Measurements from ENCODE around the gene BEND7. TPM values are rescaled to one million over a fixed set of nuclear protein-coding genes. Genes with fewer than 3 reads are reported as not detected.

BEND7 gene
- total and polyA plus RNA-seq, 2 of the 13 experiments (the other 11 are each of a cell fraction or from before 2014, with no cell fraction given) = 14.1 to 17.1 TPM

DNA sequence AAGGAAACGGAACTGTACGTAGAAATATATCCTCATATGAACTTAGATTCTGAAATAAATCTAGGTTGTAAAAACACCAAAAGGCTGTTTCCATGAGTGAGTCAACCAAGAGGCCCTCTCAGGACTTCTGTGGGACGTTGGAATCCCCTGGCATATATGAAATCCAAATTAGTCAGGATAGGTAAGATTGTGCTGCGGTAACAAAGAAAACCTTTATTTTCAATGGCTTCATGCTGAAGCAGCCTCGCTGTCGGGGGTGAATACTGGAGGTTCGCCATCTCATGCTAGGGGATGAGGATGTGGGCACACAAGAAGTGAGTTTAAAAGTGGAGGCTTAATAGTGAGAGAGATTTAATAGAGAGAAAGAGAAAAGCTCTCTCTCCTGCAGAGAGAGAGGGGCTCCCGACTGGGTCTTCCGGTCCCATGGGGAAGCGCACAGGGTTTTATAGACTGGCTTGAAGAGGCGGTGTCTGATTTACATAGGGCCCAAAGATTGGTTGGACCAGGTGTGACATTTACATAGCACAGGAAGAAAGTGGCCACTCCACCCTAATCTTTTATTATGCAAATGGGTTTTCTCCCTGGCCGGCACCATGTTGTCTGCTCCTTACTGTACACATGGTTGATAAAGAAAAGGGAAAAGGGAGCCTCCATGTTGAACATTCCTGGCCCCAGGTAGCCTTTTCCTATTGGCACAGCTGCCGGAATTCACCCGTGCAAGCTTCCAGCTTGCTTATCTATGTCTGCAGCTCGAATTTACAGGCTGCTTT is 128.4 kb downstream of the BEND7 start:
- Histone ChIP-seq H2AFZ (ENCODE audit: low read length) (no peak overlapping the region), H3K9me3 (ENCODE audit: low read length) (no peaks in the 10 kb centered on the region), H3K79me2 (ENCODE audit: insufficient read depth, low read length) (no peaks in the 10 kb centered on the region), H4K20me1 (ENCODE audit: insufficient read depth, low read length) (no peaks in the 10 kb centered on the region), H3K4me1 (ENCODE audit: insufficient read depth, low read length) (peaks cover 10% of the 10 kb centered on the region), H3K27me3 (ENCODE audit: control insufficient read depth in 1 of 2, insufficient read depth in 2 of 2, low read length in 2 of 2) (no peaks in the 10 kb centered on the region; a peak in 1 of 5 replicates), H3K27ac (ENCODE audit: extremely low read length, insufficient read depth, low read length) (no peak overlapping the region), H3K4me2 (ENCODE audit: low read depth, low read length) (no peak overlapping the region), H3K4me3 (replicated peaks in 1 of 3; ENCODE audit: insufficient read depth in 1 of 3, low read depth in 2 of 3, low read length in 3 of 3) (no peak overlapping the region), H3K9ac (ENCODE audit: insufficient read depth, low read depth, low read length) (no peak overlapping the region), H3K36me3 (replicated peaks in 1 of 2; ENCODE audit: control insufficient read depth in 1 of 2, insufficient read depth in 2 of 2, low read length in 2 of 2) (no peaks in the 10 kb centered on the region)
- intact Hi-C loops (cut with micrococcal nuclease; ENCODE audit: unreplicated experiment) (no loop called here), in situ Hi-C loops (cut with HindIII; ENCODE audit: extremely low pct_ligation_motif_present, low pct_unique_long_range_greater_than_20kb) (no loop called here)
- BruUV-seq (replicated peaks) = no TSS peak
- peak; percentile 96 for TF ChIP-seq ZNF12 (CRISPR knock-in tag; IDR thresholded peaks at IDR 0.05)
- TF ChIP-seq ATF7 (IDR thresholded peaks at IDR 0.05) = no peak
- no peak for TF ChIP-seq ATF7 (CRISPR knock-in tag; IDR thresholded peaks at IDR 0.05)
- FAIRE-seq (no peak), DNase-seq (ENCODE audit: low spot score) (no peak), ATAC-seq (no peak)
- POLR2A ChIA-PET = no interaction called here
- whole genome bisulfite sequencing (ENCODE audit: low lambda C conversion rate) = 51% methylated on average over 15 of the region's 15 CpGs
- CTCF ChIA-PET (ENCODE audit: low intra/inter-chr PET ratio, low total read pairs) = no interaction called here

DNA sequence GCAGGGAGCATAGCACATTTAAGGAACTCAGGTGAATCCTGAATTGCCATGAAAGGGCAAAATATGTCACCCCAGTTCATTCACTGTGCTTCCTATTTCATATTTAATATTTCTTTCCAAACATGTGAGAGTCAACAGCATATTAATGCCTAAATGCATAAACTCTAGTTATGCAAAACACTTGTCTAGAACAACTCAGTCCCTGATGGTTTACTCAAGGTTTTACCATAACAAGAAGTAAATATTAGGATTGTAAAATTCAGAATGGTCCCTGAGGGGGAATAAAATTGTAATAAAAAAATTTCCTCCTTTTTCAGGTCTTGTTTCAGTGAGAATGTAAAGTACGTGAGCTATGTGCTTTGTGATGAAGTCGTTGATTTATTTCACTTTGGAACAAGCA is 129.1 kb downstream of the BEND7 start:
- Histone ChIP-seq H2AFZ (ENCODE audit: low read length) (no peak overlapping the region), H3K9me3 (ENCODE audit: low read length) (no peaks in the 10 kb centered on the region), H3K4me3 (replicated peaks in 1 of 3; ENCODE audit: insufficient read depth in 1 of 3, low read depth in 2 of 3, low read length in 3 of 3) (no peak overlapping the region), H3K36me3 (replicated peaks in 1 of 2; ENCODE audit: control insufficient read depth in 1 of 2, insufficient read depth in 2 of 2, low read length in 2 of 2) (no peaks in the 10 kb centered on the region), H3K9ac (ENCODE audit: insufficient read depth, low read depth, low read length) (no peak overlapping the region), H4K20me1 (ENCODE audit: insufficient read depth, low read length) (no peaks in the 10 kb centered on the region), H3K4me2 (ENCODE audit: low read depth, low read length) (no peak overlapping the region), H3K79me2 (ENCODE audit: insufficient read depth, low read length) (no peaks in the 10 kb centered on the region), H3K27me3 (ENCODE audit: control insufficient read depth in 1 of 2, insufficient read depth in 2 of 2, low read length in 2 of 2) (no peaks in the 10 kb centered on the region; a peak in 1 of 5 replicates), H3K4me1 (ENCODE audit: insufficient read depth, low read length) (peaks cover 10% of the 10 kb centered on the region), H3K27ac (ENCODE audit: extremely low read length, insufficient read depth, low read length) (no peak overlapping the region)
- ATAC-seq (no peak), DNase-seq (ENCODE audit: low spot score) (no peak), FAIRE-seq (no peak)
- ChIA-PET POLR2A (no interaction called here), CTCF (ENCODE audit: low intra/inter-chr PET ratio, low total read pairs) (interaction anchor here (1.5 kb wide), 1 partner anchor 28 kb away, joined by 7 read pairs; no protein-coding TSS in a partner anchor)
- WGBS (ENCODE audit: low lambda C conversion rate) = 27% methylated on average over 2 of the region's 2 CpGs
- intact Hi-C loops (cut with micrococcal nuclease; ENCODE audit: unreplicated experiment) (no loop called here), in situ Hi-C loops (cut with HindIII; ENCODE audit: extremely low pct_ligation_motif_present, low pct_unique_long_range_greater_than_20kb) (no loop called here)
- no peak for TF ChIP-seq MIER2 (CRISPR knock-in tag; IDR thresholded peaks at IDR 0.05)
- no peak for TF ChIP-seq ZNF674 (CRISPR knock-in tag; IDR thresholded peaks at IDR 0.05; ENCODE audit: low read depth)
- TF ChIP-seq MBD4 (IDR thresholded peaks at IDR 0.05; ENCODE audit: borderline replicate concordance, low read length) = no peak
- no peak for TF ChIP-seq CAMTA2 (CRISPR knock-in tag; IDR thresholded peaks at IDR 0.05; ENCODE audit: borderline replicate concordance)
- no TSS peak for BruUV-seq (replicated peaks)

Measured in HepG2 (cell line).